ENCODE measurements around the gene PLG. TPM values are rescaled to one million over a fixed set of nuclear protein-coding genes. Genes with fewer than 3 reads are reported as not detected.
"Not testable (repeated sequence)": the region's sequence is repeated elsewhere in the genome, so short reads cannot be mapped to it uniquely, and the experiment has no call there.

The PLG gene
- total and polyA plus RNA-seq, 2 of the 4 experiments (the other 2 are of a cell fraction), result not detected

- H4K91ac ChIP-seq (ENCODE audit: insufficient read depth, low read depth, low read length); H3K56ac ChIP-seq (ENCODE audit: extremely low read depth, insufficient read depth, low read length); DNase-seq; BruUV-seq (replicated peaks); H3K23ac ChIP-seq (ENCODE audit: low read depth, low read length); H3K4me2 ChIP-seq (ENCODE audit: low read depth, low read length); H3K9me1 ChIP-seq (ENCODE audit: insufficient read depth, low read length); in situ Hi-C loops (cut with MboI; ENCODE audit: low sequenced_read_pairs); H3K14ac ChIP-seq (replicated peaks; ENCODE audit: low read depth, low read length); H2BK120ac ChIP-seq (ENCODE audit: low read depth, low read length); H4K8ac ChIP-seq (ENCODE audit: low read depth in 2 of 2, low read length in 2 of 2); H2AK5ac ChIP-seq (ENCODE audit: low read depth, low read length); H2BK15ac ChIP-seq (ENCODE audit: low read depth, low read length); intact Hi-C loops (cut with micrococcal nuclease); H2BK20ac ChIP-seq (ENCODE audit: low read depth, low read length); H3K9ac ChIP-seq (ENCODE audit: low read depth, low read length); H4K20me1 ChIP-seq (ENCODE audit: insufficient read depth, low read length); H3K4ac ChIP-seq (ENCODE audit: low read depth, low read length); H4K5ac ChIP-seq (ENCODE audit: low read depth, low read length); H3K4me3 ChIP-seq (ENCODE audit: insufficient read depth, low read depth, low read length); H3K27ac ChIP-seq (ENCODE audit: insufficient read depth, low read length); H3K18ac ChIP-seq (ENCODE audit: low read depth, low read length); H2AK9ac ChIP-seq (replicated peaks; ENCODE audit: low read depth, low read length, poor library complexity); POLR2A ChIA-PET (ENCODE audit: unreplicated experiment); H3K4me1 ChIP-seq (ENCODE audit: control insufficient read depth, insufficient read depth, low read length); H2BK5ac ChIP-seq (ENCODE audit: low read depth, low read length, poor library complexity, severe bottlenecking); dilution Hi-C loops (cut with HindIII; ENCODE audit: low sequenced_read_pairs, unreplicated experiment); H3K36me3 ChIP-seq (ENCODE audit: control insufficient read depth, insufficient read depth, low read length); ATAC-seq (ENCODE audit: low read depth); H2AFZ ChIP-seq (replicated peaks; ENCODE audit: low read length, poor library complexity); CTCF ChIA-PET; H3K27me3 ChIP-seq (ENCODE audit: control insufficient read depth, insufficient read depth, low read length); H3K79me1 ChIP-seq (ENCODE audit: low read depth in 1 of 2, low read length in 2 of 2): not testable (repeated sequence)
- peaks cover 12% of the 10 kb centered on the region for H3K9me3 ChIP-seq (ENCODE audit: control insufficient read depth, insufficient read depth, low read length)
- WGBS, 2 experiments (ENCODE audit: extremely low coverage in 2 of 2, insufficient read length in 1 of 2), result 82% methylated on average over 10 of the region's 32 CpGs; no CpG with 5 or more reads in 1 of the 2 experiments
Measured at GRCh38 chr6:160685101-160685761, 16.8 kb upstream of the PLG start.

Data from IMR-90 (cell line).